Loucy (cell line): ENCODE measurements around the gene STARD13.

Experiments used
- CTCF ChIP-seq: fragments of 200-600 bp; sonication (generic); conservative IDR thresholded peaks from 2 replicates; pipeline ENCODE4 v1.5.1; 2014; ENCODE audit warnings: mild to moderate bottlenecking, antibody characterized with exemption, low read length
- EZH2phosphoT487 ChIP-seq: fragments of 200-600 bp; IDR thresholded peaks from 2 replicates; pipeline ENCODE4 v1.6.1; 2018; ENCODE audit warnings: antibody characterized with exemption, mild to moderate bottlenecking, moderate library complexity, borderline replicate concordance

DNA sequence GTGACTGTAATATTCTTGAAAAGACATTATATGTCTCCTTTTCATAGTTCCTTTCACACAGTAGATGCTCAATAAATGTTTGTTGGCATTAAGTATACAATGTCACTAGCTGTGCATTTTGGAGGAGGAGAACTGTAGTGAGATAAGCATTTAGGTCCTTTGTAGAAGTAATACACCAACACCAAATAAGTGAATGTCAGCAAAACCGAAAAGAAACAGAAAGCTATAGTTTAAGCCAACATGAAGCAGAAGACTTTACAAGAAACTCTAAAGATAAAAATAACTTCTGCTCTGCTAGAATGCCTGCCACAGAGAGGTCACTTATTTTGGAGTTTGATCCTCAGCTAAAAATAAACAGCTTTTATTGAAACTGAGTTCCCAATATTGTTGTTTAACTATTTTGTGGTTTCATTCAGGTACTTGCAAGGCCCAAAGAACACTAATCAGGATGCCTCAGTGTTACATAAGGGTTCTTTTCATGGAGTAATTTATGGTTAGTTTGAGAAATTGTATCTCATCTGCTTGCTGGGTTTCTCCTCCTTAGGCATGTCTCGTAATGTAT lies 86.2 kb downstream of the STARD13 start:
- no peak for TF ChIP-seq CTCF
- TF ChIP-seq EZH2phosphoT487, result no peak
